Liver (tissue), 3 donors: ENCODE measurements around the gene KRTAP10-5.

Experiments used
- ATF3 ChIP-seq: IDR thresholded peaks from 2 replicates; pipeline ENCODE4 v1.6.1; 2016; ENCODE audit warnings: antibody characterized with exemption
- CTCF ChIP-seq: fragments of 150-350 bp; IDR thresholded peaks from 2 replicates; pipeline ENCODE4 v1.5.1; 2017; ENCODE audit warnings: improper control_type of control experiment, low read depth, low read length; ENCODE audit not compliant: missing input control
- HNF4G ChIP-seq: IDR thresholded peaks from 2 replicates; pipeline ENCODE4 v1.6.1; 2016; ENCODE audit warnings: antibody characterized with exemption
- JUND ChIP-seq, 2 donors: IDR thresholded peaks; 2 replicates each; pipeline ENCODE4 v1.6.1; 2016; ENCODE audit warnings: antibody characterized with exemption in 2 of 2
- MAX ChIP-seq: IDR thresholded peaks from 2 replicates; pipeline ENCODE4 v1.6.1; 2016; ENCODE audit warnings: antibody characterized with exemption
- TAF1 ChIP-seq: conservative IDR thresholded peaks from 2 replicates; pipeline ENCODE4 v1.6.1; 2016; ENCODE audit warnings: antibody characterized with exemption, mild to moderate bottlenecking
- YY1 ChIP-seq: IDR thresholded peaks from 2 replicates; pipeline ENCODE4 v1.6.1; 2016; ENCODE audit warnings: antibody characterized with exemption, mild to moderate bottlenecking
- donor health status: healthy.
- donor health status: healthy.

DNA sequence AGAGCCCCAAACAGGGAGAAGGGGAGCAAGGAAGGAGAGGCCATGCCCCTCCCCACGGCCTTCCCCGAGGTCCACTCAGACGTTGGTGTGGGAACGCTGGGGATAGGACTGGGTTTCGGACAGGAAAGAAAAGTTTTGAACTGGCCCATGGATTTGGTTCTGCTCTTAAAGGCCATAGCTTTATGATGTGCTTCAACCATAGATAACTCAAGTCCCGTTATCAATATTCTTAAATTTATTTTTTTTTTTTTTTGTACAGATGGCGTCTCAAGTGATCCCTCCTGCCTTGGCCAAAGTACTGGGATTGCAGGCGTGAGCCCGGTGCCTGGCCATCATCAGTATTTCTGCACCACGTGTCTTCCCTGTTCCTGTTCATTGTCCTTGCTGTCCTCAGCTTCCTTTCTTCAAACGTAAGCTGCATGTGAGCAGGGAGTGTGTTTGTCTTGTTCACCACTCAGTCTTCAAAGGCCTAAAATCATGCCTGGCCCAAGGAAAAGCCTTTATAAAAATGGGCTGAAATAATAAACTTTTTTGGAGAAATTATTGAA lies 39.6 kb downstream of the KRTAP10-5 start:
- TF ChIP-seq CTCF, result no peak
- TF ChIP-seq MAX, result no peak
- TF ChIP-seq ATF3, result no peak
- TF ChIP-seq HNF4G, result no peak
- TF ChIP-seq TAF1, result no peak
- TF ChIP-seq JUND (IDR thresholded peaks at IDR 0.05), result no peak
- no peak for TF ChIP-seq YY1
